HFF-Myc (cell line): ENCODE results near the gene ACTL7A.
"Not testable (repeated sequence)": the region's sequence is repeated elsewhere in the genome, so short reads cannot be mapped to it uniquely, and the experiment has no call there.

ENCODE experiments used
- DNase-seq: peaks from one replicate; pipeline ENCODE4 v3.0.0-alpha.2; 2011; ENCODE audit warnings: low read depth; ENCODE audit errors: extremely low read depth
- H3K4me3 ChIP-seq: replicated peaks from 2 replicates; pipeline ENCODE4 v1.5.1; 2011; ENCODE audit warnings: low read depth, mild to moderate bottlenecking, control low read depth, low read length
- CTCF ChIP-seq: IDR thresholded peaks from 2 replicates; pipeline ENCODE4 v1.5.1; 2012; ENCODE audit warnings: mild to moderate bottlenecking, low read depth, low read length, control low read depth; ENCODE audit errors: missing control alignments

The ACTL7A gene

GRCh38 chr9:108845507-108845906 lies 16.6 kb upstream of the ACTL7A start:
- TF ChIP-seq CTCF = no peak
- no peak for DNase-seq
- no peak overlapping the region for H3K4me3 ChIP-seq

- DNase-seq = no peak
- no peak for TF ChIP-seq CTCF
- no peak overlapping the region for H3K4me3 ChIP-seq
Observed at GRCh38 chr9:108845947-108846346, 16.1 kb upstream of the ACTL7A start.

DNA sequence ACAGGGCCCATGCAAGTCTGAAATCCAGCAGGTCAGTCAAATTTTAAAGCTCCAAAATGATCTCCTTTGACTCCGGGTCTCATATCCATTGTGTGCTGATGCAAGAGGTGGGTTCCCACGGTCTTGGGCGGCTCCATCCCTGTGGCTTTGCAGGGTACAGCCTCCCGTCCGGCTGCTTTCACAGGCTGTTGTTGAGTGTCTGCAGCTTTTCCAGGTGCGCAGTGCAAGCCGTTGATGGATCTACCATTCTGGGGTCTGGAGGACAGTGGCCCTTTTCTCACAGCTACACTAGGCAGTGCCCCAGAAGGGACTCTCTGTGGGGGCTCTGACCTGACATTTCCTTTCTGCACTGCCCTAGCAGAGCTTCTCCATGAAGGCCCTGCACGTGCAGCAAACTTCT lies 13.8 kb upstream of the ACTL7A start:
- not testable (repeated sequence) for H3K4me3 ChIP-seq, DNase-seq

DNA sequence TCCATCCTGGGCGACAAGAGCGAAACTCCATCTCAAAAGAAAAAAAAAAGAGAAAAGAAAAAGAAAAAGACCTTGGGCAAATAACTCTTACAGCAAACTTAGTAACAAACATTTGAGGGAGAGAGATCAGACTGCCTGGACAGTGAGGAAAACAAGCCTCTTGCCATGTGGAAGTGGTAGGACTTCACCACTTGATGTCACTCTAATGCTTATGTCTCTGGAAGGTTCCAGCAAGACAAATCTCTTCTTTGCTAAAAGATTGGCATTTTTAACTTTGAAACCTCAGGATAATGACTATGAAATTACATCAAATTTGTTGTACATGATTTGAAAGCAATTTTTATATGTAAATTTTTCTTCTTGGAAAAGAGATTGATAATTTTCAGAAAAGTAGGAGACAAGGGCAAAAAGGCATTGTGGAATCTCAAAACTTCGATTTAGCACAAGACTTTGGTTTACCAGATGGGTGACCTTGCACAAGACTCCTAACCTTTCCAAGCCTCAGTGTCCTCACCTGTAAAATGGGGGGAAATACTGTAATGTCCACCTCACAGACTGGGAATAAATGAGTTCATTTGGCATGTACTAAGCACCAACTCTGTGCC lies 11.7 kb upstream of the ACTL7A start:
- no peak overlapping the region for H3K4me3 ChIP-seq
- peak; percentile 29 for TF ChIP-seq CTCF
- DNase-seq = no peak

DNA sequence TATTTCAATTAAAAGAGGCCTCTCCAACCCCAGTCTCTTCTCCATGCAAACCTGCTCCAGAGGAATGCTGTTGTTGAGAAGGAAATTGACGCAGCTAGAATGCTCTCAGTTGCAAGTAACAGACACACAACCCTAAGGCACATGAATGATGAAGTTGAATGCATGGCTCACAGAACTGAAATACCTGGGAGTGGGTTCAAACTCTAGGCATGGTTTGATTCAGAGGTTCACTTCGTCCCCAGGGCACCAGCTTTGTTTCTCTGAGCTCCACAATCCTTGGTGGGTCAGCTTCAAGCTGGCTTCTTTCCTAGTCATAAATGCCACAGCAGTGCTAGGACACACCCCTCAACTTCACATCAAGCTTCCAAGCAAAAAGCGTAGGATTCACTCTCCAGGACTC lies 10.9 kb upstream of the ACTL7A start:
- no peak for TF ChIP-seq CTCF
- no peak overlapping the region for H3K4me3 ChIP-seq
- no peak for DNase-seq

- no peak for DNase-seq
- TF ChIP-seq CTCF = no peak
- H3K4me3 ChIP-seq = no peak overlapping the region
Observed at GRCh38 chr9:108852079-108852478, 10.0 kb upstream of the ACTL7A start.

GRCh38 chr9:108854094-108854493 lies 8.0 kb upstream of the ACTL7A start:
- no peak for TF ChIP-seq CTCF

More at GRCh38 chr9:108854094-108854493, 8.0 kb upstream of the ACTL7A start:
- no peak overlapping the region for H3K4me3 ChIP-seq
- DNase-seq = no peak
